DMS 273 (cell line): ENCODE measurements around the gene CTIF.

Source experiments
- DNase-seq: peaks from one replicate; lab custom pipeline; 2025; ENCODE audit not compliant: unreplicated experiment; lab: John Stamatoyannopoulos, UW

Gene CTIF

GRCh38 chr18:48617844-48618497 lies 79.1 kb downstream of the CTIF start:
- no peak for DNase-seq

DNA sequence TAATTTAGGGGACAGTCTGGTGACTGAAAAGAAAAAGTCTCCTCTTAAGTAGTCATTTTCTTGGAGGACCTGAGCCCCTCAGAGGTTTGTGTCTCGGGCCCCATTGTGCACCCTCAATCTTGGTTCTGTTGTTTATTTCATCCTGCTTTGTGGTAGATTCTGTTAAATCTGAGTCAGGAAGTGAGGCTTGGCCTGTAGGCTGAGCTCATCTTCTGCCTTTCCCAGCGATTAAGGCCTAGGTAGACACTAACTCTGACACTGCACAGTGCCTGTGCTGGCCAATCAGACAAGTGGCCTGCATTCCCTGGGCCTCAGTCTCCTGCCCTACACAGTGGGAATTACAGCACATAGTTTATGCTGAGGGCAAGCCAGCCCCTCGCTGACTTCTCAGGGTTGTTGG lies 80.2 kb downstream of the CTIF start:
- DNase-seq: no peak

- DNase-seq: no peak
These were observed 80.7 kb downstream of the CTIF start for GRCh38 chr18:48619501-48619900.

DNA sequence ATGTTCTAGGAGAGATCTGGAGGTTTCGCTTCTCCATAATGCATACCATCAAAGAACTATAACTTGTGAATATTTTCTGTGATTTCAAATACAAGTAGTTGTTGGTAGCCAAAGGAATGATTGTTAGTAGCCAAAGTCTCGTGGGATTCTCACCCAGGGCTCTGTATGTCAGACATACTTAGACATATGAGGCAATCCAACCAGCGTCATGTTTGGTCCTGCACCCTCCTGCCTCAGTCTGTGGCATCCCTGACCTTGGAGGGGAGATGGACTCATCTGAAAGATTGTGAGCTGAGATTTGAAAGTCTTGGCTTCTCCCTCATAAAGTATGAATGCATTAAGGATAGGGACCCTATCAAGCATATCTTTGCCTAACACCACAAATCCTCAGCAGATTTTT lies 81.2 kb downstream of the CTIF start:
- DNase-seq: no peak

DNA sequence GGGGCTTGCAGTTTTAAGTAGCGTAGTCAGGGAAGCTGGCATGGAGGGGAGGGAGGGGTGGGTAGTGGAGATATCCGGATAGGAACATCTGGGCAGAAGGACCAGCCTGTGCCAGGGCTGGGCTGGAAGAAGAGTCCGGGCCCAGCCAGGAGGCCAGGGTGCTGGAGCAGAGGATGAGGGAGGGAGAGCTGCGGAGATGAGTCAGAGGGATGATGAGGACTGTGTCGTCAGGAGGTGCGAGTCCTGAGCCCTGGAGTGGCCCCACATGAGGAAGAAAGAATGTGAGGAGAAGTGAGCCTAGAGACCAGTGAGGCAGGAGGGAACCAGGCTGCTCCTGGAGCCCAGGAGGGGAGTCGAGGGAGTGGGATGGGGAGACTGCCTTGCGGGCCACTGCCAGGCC lies 82.4 kb downstream of the CTIF start:
- no peak for DNase-seq

- DNase-seq: no peak
These were observed 83.2 kb downstream of the CTIF start for GRCh38 chr18:48621815-48622555.

DNA sequence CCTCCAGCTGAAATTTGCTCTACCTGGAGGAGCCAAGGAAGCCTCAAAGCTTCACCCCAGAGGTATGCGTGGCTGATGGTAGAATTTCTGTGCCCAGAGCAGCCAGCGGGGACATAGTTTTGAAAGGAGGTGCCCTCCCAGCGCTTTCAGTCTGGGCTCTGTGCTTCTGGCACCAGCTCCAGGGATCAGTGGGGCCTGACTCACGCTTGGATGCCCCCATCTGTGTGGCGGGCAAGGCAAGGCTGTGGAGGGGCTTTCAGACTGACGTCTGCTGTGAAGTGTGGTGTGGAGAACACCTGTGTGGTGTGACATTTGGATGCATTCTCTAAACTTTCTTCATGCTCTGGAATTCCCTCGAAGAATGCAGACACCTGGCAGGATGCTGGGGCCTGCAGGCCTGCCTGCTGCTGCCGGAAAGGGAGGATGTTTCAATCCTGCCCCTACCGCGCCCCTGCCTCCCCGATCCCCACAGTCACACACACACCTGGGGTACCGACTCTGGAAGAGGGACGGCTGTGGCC lies 84.1 kb downstream of the CTIF start:
- no peak for DNase-seq

DNA sequence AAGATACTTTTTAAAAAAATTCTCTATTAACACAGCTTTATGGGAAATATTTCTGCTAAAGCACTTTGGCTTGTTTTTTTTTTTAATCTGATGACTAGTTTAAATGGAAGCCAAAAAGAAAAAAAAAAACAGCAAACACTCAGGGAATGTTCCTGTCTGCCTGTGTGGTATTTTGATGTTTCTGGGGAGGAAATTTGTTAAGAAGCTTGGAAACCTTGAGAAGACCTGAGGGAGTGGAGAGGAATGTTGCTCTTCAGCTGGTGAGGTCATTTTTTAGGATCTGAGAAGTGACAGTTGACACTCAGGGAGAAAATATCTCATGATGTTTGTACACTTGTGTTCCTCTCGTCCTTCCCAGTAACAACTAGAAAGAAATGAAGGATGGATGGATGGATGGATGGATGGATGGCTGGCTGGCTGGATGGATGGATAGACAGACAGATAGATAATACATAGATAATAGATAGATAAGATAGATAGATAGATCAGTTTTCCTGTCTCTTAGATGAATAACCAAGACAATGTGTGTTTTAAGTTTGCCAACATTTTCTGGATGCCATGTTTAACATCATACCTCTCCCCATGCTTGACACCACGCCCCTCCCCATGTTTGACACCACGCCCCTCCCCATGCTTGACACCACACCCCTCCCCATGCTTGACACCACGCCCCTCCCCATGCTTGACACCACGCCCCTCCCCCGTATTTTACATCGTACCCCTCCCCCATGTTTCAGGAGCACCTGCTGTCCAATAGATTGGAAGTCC lies 84.8 kb downstream of the CTIF start:
- no peak for DNase-seq

DNA sequence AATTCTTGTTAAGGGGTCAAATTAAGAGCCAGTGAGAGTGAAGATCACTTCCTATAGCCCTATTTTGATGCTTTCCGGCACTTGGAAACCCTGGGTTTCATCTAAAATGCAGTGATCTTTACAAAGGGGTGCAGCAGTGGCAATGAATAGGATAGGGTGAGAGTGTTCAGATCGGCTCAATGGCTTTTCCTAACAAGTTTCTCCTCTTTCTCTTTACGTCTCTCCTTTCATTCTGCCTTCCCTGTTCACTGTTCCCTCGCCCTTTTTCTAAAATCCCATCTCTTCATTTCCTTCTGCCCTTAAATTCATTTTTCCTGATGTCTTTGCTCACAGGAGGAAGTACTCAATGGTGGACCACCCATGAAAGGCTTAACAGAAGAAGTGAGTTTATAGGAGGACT lies 86.0 kb downstream of the CTIF start:
- no peak for DNase-seq

DNA sequence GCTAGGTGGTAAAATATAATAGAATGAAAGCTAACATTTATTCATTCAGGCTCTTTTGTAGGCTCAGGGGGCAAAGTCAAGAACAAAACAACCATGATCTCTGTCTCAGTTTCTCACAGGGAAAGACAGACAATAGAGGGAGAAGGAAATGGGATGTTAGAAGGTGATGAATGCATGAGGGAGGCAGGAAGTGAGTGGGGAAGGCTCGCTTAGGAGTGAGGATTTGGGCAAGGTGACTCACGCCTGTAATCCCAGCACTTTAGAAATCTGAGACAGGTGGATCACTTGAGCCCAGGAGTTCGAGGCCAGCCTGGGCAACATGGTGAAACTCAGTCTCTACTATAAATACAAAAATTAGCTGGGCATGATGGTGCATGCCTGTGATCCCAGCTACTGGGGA lies 88.4 kb downstream of the CTIF start:
- DNase-seq: no peak

GRCh38 chr18:48629730-48630324 lies 91.0 kb downstream of the CTIF start:
- DNase-seq: no peak

DNA sequence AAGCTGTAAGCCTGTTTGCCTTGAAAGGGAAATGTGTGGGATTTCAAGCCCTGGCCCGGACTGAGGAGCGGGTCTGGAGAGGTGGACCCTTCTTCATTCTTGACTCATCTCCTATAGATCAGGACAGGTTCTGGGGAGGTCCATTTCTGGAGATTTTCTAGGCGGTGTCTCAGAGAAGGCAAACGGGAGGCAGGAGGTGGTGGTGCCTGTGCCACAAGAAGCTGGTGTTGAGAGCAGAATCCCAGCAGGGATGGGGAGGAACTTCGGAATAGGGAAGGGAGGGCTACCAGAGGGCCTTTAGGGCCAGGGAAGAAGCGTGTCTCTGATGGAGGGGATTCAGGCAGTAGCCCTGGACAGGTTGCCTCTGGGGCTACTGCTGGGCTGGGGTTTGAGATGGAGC lies 93.0 kb downstream of the CTIF start:
- DNase-seq: no peak

- DNase-seq: no peak
These were observed 93.9 kb downstream of the CTIF start for GRCh38 chr18:48632676-48633257.

- no peak for DNase-seq
These were observed 95.7 kb downstream of the CTIF start for GRCh38 chr18:48634491-48634890.

DNA sequence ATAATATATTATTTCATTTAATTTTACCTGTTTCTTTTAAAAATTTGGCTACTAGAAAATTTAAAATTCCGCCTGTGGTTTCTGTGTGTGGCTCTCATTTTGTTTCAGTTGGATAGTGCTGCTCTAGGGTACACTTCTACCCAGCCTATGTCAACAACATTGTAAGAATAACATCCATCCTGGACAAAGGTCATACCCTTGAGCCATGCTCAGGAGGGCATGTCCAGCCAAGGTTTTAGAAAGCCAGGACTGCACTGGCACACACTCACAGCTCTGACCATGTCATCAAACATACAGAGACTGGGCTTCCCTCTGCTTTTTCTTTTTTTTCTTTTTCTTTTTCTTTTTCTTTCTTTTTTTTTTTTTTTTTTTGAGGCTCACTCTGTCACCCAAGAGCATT lies 96.1 kb downstream of the CTIF start:
- no peak for DNase-seq

DNA sequence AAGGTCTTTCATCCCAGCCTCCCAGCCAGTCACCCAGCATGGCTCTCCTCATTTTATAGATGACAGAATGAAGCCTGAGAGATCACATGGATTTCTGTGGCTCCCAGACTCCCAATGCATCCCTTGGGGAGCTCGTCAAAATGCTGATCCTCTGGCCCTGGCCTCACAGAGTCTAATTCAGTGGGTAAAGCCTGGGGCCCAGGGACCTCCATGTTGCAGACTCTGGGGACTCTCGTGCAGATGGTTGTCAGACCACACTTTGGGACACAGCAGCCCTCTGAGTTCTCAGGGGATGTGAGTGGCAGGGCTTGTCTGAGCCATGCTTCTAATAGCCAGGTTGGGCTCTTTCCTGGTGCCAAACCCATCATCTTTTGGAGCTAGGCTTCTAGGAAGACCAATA lies 97.0 kb downstream of the CTIF start:
- DNase-seq: no peak

GRCh38 chr18:48636436-48636835 lies 97.6 kb downstream of the CTIF start:
- no peak for DNase-seq

GRCh38 chr18:48637081-48637990 lies 98.5 kb downstream of the CTIF start:
- DNase-seq: no peak

DNA sequence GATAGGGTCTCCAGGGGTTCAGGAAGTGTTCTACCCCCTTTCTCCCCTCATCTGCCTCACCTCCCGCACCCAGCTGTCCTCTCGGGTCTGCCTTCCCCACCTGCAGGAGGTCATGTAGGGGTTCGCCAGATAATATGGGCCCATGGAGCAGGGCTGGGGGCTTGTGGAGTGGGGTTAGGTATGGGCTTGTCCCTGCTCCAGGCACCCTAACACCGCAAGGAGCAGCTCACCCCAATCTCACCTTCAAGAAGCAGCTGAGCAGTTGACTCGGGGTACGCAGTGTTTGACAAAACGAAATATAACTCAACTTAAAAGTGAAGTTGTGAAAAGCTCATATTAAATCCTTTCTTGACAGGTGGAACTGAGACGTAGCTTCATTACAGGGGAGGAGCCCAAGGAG lies 99.6 kb downstream of the CTIF start:
- DNase-seq: no peak
